ENCODE data around the gene HDHD2.
A peak's percentile ranks its signal among the peaks of the same experiment; 100 is the strongest.

The HDHD2 gene

GRCh38 chr18:47143153-47143552 lies 7.1 kb downstream of the HDHD2 start:
- no peaks in the 10 kb centered on the region for H3K27me3 Mint-ChIP-seq (ENCODE audit: low read depth, poor library complexity)
- no peak for TF ChIP-seq CTCF (IDR thresholded peaks at IDR 0.05)
- H3K27ac Mint-ChIP-seq: no peak overlapping the region
- no peaks in the 10 kb centered on the region for H3K4me1 Mint-ChIP-seq
- no peak overlapping the region for H3K4me3 Mint-ChIP-seq
- H3K9me3 Mint-ChIP-seq: no peaks in the 10 kb centered on the region
- DNase-seq: no peak
- H3K36me3 Mint-ChIP-seq (ENCODE audit: low read depth): peaks cover 48% of the 10 kb centered on the region

GRCh38 chr18:47141289-47141688 lies 9.0 kb downstream of the HDHD2 start:
- Mint-ChIP-seq H3K36me3 (ENCODE audit: low read depth) (peaks cover 48% of the 10 kb centered on the region), H3K9me3 (no peaks in the 10 kb centered on the region), H3K4me1 (no peaks in the 10 kb centered on the region), H3K27ac (peak overlapping the region; percentile 57), H3K4me3 (no peak overlapping the region), H3K27me3 (ENCODE audit: low read depth, poor library complexity) (no peaks in the 10 kb centered on the region)
- TF ChIP-seq CTCF (IDR thresholded peaks at IDR 0.05): no peak
- no peak for DNase-seq

GRCh38 chr18:47121146-47121545 lies 29.2 kb downstream of the HDHD2 start:
- Mint-ChIP-seq H3K4me3 (no peak overlapping the region), H3K27me3 (ENCODE audit: low read depth, poor library complexity) (no peaks in the 10 kb centered on the region), H3K4me1 (no peaks in the 10 kb centered on the region), H3K27ac (no peak overlapping the region), H3K36me3 (ENCODE audit: low read depth) (peaks cover 59% of the 10 kb centered on the region), H3K9me3 (no peaks in the 10 kb centered on the region)
- TF ChIP-seq CTCF (IDR thresholded peaks at IDR 0.05): no peak
- DNase-seq: no peak

GRCh38 chr18:47120428-47120827 lies 29.9 kb downstream of the HDHD2 start:
- Mint-ChIP-seq H3K27me3 (ENCODE audit: low read depth, poor library complexity) (no peaks in the 10 kb centered on the region), H3K27ac (no peak overlapping the region), H3K4me3 (no peak overlapping the region), H3K9me3 (no peaks in the 10 kb centered on the region), H3K4me1 (no peaks in the 10 kb centered on the region), H3K36me3 (ENCODE audit: low read depth) (peaks cover 57% of the 10 kb centered on the region)
- TF ChIP-seq CTCF (IDR thresholded peaks at IDR 0.05): no peak
- DNase-seq: no peak

GRCh38 chr18:47118981-47119380 lies 31.3 kb downstream of the HDHD2 start:
- Mint-ChIP-seq H3K9me3 (no peaks in the 10 kb centered on the region), H3K27me3 (ENCODE audit: low read depth, poor library complexity) (no peaks in the 10 kb centered on the region), H3K27ac (no peak overlapping the region), H3K4me3 (no peak overlapping the region), H3K36me3 (ENCODE audit: low read depth) (peaks cover 55% of the 10 kb centered on the region), H3K4me1 (no peaks in the 10 kb centered on the region)
- TF ChIP-seq CTCF (IDR thresholded peaks at IDR 0.05): no peak
- DNase-seq: no peak

- Mint-ChIP-seq H3K27ac (no peak overlapping the region), H3K9me3 (no peaks in the 10 kb centered on the region), H3K36me3 (ENCODE audit: low read depth) (peaks cover 50% of the 10 kb centered on the region), H3K27me3 (ENCODE audit: low read depth, poor library complexity) (no peaks in the 10 kb centered on the region), H3K4me3 (no peak overlapping the region), H3K4me1 (no peaks in the 10 kb centered on the region)
- no peak for TF ChIP-seq CTCF (IDR thresholded peaks at IDR 0.05)
- DNase-seq: no peak
Measured at GRCh38 chr18:47115205-47115604, 35.1 kb downstream of the HDHD2 start.

Data from nephron progenitor cell (in vitro differentiated cells).